Glutamatergic neuron (in vitro differentiated cells): Measurements from ENCODE around the gene SLAMF9. TPM values are rescaled to one million over a fixed set of nuclear protein-coding genes. Genes with fewer than 3 reads are reported as not detected.

ENCODE experiments used
- DNase-seq: peaks from one replicate; pipeline ENCODE4 v3.0.0; 2022
- H3K27ac Mint-ChIP-seq: one replicate; pipeline ENCODE4 v1.8.0; 2020; ENCODE audit warnings: mild to moderate bottlenecking, mixed read lengths, inconsistent platforms; ENCODE audit not compliant: unreplicated experiment
- H3K27me3 Mint-ChIP-seq: one replicate; pipeline ENCODE4 v1.8.0; 2020; ENCODE audit warnings: mild to moderate bottlenecking, moderate library complexity, mixed read lengths, inconsistent platforms; ENCODE audit not compliant: unreplicated experiment
- H3K36me3 Mint-ChIP-seq: one replicate; pipeline ENCODE4 v1.8.0; 2020; ENCODE audit warnings: mild to moderate bottlenecking, mixed read lengths, inconsistent platforms; ENCODE audit not compliant: unreplicated experiment
- H3K4me1 Mint-ChIP-seq: one replicate; pipeline ENCODE4 v1.8.0; 2020; ENCODE audit warnings: mild to moderate bottlenecking, low read depth, mixed read lengths, inconsistent platforms; ENCODE audit not compliant: unreplicated experiment
- H3K4me3 Mint-ChIP-seq: one replicate; pipeline ENCODE4 v1.8.0; 2020; ENCODE audit warnings: mild to moderate bottlenecking, mixed read lengths, inconsistent platforms; ENCODE audit not compliant: unreplicated experiment
- H3K9me3 Mint-ChIP-seq: one replicate; pipeline ENCODE4 v1.8.0; 2020; ENCODE audit warnings: mild to moderate bottlenecking, moderate library complexity, mixed read lengths, inconsistent platforms; ENCODE audit not compliant: unreplicated experiment
- CTCF ChIP-seq: fragments of 200-600 bp; sonication (generic); IDR thresholded peaks from one replicate; pipeline ENCODE4 v1.5.0; 2021; ENCODE audit not compliant: partially characterized antibody, unreplicated experiment
- total RNA-seq: library from RNA; stranded (reverse); fragmentation: NEBNext Ultra II Directional; extraction: Animal tissue kit (Norgen Biotek cat#: 25700); gene quantifications from one replicate; pipeline ENCODE4 v1.2.1, GENCODE V29; 2021; ENCODE audit not compliant: unreplicated experiment

The SLAMF9 gene
- total RNA-seq, 1 donor from 2014 or later, result not detected

- H3K4me1 Mint-ChIP-seq, result peaks cover 26% of the 10 kb centered on the region
- H3K27me3 Mint-ChIP-seq, result peaks cover 14% of the 10 kb centered on the region
- H3K4me3 Mint-ChIP-seq, result no peak overlapping the region
- peaks cover 16% of the 10 kb centered on the region for H3K9me3 Mint-ChIP-seq
- no peak for DNase-seq
- H3K36me3 Mint-ChIP-seq, result peaks cover 5% of the 10 kb centered on the region
- no peak for TF ChIP-seq CTCF
- H3K27ac Mint-ChIP-seq, result peak overlapping the region; percentile 64
Observed at GRCh38 chr1:159927211-159927848, 26.7 kb downstream of the SLAMF9 start.

GRCh38 chr1:159925719-159926078, 28.3 kb downstream of the SLAMF9 start:
- peaks cover 17% of the 10 kb centered on the region for H3K9me3 Mint-ChIP-seq
- TF ChIP-seq CTCF, result no peak
- no peak for DNase-seq
- peaks cover 28% of the 10 kb centered on the region for H3K4me1 Mint-ChIP-seq
- H3K4me3 Mint-ChIP-seq, result peak overlapping the region; percentile 90
- H3K27me3 Mint-ChIP-seq, result peaks cover 14% of the 10 kb centered on the region
- H3K27ac Mint-ChIP-seq, result no peak overlapping the region
- peaks cover 11% of the 10 kb centered on the region for H3K36me3 Mint-ChIP-seq

GRCh38 chr1:159924791-159925718, 29.0 kb downstream of the SLAMF9 start, which contains the start of gene TAGLN2:
Gene TAGLN2, minus strand, starts transcription at chr1:159925507. Its CDS starts 4,998 bp downstream, at chr1:159920509.
- Mint-ChIP-seq H3K27me3 (peaks cover 14% of the 10 kb centered on the region), H3K4me1 (peaks cover 28% of the 10 kb centered on the region), H3K27ac (peak within 1 kb of the TSS; percentile 99), H3K4me3 (peak within 1 kb of the TSS; percentile 90), H3K36me3 (peaks cover 13% of the 10 kb centered on the region), H3K9me3 (peaks cover 17% of the 10 kb centered on the region)
- no peak for TF ChIP-seq CTCF
- peak; percentile 84 for DNase-seq

GRCh38 chr1:159924025-159924790, 29.8 kb downstream of the SLAMF9 start:
- TF ChIP-seq CTCF, result no peak
- H3K36me3 Mint-ChIP-seq, result peaks cover 11% of the 10 kb centered on the region
- peaks cover 14% of the 10 kb centered on the region for H3K27me3 Mint-ChIP-seq
- H3K4me1 Mint-ChIP-seq, result peaks cover 27% of the 10 kb centered on the region
- peak overlapping the region; percentile 88 for H3K4me3 Mint-ChIP-seq
- H3K27ac Mint-ChIP-seq, result peak overlapping the region; percentile 99
- DNase-seq, result peak; percentile 67
- peaks cover 17% of the 10 kb centered on the region for H3K9me3 Mint-ChIP-seq
